NCI-H526 treated with DMSO at 0.1 percent for 48 hours (cell line): Measurements from ENCODE around the gene ATXN2.

Experiments
- DNase-seq: peaks from one replicate; lab custom pipeline; 2025; lab: John Stamatoyannopoulos, UW

Gene ATXN2

GRCh38 chr12:111448846-111449790 lies 150.0 kb downstream of the ATXN2 start:
- no peak for DNase-seq

- DNase-seq = no peak
Observed at GRCh38 chr12:111448266-111448830, 150.8 kb downstream of the ATXN2 start.

DNA sequence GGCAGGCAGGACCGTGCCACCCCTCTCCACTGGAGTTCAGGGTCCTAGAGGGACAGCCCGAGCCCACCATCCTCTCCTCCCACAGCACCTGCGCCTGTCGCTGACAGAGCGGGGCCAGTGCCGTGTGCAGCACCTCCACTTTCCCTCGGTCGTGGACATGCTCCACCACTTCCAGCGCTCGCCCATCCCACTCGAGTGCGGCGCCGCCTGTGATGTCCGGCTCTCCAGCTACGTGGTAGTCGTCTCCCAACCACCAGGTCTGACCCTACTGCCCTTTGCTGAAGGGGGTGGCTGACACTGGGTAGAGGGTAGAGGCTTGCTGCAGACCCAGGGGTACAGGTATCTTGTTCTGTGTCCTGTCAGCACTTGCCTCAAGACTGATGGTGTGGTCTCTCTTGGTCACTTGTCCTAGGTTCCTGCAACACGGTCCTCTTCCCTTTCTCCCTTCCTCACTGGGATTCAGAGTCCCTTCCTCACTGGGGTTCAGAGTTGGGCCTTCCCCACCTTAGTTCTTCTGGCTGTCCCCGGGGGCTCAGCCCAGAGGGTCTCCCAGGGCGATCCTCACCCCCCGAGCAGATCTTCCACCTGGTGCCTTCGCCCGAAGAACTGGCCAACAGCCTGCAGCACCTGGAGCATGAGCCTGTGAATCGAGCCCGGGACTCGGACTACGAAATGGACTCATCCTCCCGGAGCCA lies 151.4 kb downstream of the ATXN2 start:
- DNase-seq = no peak

GRCh38 chr12:111446631-111447570 lies 152.2 kb downstream of the ATXN2 start:
- DNase-seq = no peak

DNA sequence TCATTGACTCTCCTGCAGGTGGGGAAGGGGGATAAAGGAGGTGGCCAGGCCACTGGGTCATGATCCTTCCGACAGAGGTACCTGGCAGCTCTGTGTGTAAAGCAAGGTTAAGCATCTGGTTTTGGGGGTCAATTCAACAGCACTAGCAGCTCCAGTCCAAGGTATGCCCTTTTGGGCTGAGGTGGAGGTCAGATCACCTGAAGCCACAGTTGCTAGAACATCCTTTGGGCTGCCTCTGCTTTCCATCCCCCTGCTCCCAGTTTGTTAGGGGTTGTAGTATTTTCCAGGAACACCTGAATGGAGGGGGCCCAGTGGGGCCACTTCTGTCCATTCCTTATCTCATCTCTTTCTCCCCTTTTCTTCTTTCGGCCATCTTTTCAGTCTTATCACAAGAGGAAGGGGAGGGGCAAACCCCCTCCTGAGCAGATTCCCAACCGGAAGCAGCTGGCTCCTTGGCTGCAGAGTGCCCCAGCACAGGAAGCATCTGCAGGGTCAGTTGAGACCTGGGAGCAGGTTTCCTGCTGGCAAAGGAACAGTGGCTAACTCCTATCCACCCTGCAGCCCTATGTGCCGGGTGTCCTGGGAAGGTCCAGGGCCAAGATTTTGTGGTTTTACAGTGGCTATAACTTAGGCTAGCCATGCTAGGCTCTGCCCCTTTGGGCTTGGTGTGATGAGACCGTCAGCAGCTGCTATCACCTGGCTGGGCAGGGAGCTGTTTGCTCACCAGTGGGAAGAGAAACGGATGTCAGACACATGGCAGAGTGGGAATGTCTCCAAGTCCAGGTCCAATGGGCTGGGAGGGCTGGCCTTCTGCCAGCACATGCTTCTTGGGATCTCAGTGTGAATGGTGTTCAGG lies 153.2 kb downstream of the ATXN2 start:
- DNase-seq = no peak

GRCh38 chr12:111444925-111445725 lies 154.0 kb downstream of the ATXN2 start:
- DNase-seq = no peak

DNA sequence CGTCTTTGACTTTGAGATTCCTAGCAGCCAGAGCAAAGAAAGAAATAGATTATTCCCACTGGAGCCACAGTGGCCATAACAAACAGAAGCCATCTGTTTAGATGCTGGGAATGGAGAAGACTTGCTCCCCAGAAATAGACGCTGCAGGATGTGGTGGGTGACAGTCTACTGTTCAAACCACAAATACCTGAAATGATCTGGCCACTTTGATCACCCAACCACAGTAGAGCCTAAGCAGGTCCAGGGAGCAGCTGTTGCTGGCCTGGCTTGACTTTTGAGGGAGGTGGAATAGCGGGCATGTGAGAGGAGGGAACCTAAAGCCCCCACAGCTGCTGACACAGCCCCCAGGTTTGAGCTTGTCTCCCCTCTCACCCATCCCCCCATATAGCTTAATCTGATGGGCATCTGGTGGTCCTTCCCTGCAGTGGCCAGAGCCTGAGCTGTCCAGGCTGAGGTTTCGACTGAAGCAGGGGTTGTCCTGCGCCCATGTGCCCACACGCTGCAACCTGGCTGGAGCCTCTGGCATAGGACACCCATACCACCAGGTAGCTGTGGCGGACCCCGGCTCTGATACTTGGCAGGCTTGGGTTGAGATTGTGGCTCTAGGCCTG lies 154.7 kb downstream of the ATXN2 start:
- no peak for DNase-seq

DNA sequence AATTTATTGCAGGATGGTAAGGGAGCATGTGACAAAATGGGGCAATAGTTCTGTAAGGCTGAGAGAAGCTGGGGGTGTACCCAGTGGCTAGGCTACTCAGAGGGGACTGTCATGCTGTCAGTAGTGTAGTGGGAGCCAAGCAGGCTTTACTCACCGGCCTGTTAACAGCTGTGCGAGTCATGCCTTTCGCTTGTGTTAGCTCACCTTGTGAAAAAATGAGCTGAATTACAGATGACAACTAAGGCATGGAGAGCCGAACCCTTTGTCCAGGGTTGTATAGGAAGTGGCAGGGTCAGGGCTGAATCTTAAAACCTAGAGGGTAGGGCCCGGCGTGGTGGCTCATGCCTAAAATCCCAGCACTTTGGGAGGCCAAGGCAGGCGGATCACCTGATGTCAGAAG lies 155.5 kb downstream of the ATXN2 start:
- no peak for DNase-seq

DNA sequence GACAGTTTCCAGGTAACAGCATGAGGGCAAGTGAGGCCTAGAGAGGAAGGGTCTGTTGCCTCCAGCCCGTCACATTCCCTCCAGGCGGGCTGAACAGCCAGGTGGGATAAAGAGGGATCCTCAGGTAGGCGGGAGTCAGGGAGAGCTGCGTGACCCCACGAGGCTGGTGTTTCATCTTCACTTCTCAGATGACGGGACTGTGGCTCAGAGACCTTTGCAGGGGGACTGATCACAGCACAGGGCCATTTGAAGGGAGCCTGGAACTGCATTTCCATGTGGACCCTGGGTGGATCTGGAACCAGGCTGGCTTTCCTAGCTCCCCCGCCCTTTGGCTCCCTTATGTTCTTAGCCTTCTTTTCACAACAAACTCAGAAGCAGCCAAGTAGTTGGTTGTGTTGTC lies 156.0 kb downstream of the ATXN2 start:
- no peak for DNase-seq

DNA sequence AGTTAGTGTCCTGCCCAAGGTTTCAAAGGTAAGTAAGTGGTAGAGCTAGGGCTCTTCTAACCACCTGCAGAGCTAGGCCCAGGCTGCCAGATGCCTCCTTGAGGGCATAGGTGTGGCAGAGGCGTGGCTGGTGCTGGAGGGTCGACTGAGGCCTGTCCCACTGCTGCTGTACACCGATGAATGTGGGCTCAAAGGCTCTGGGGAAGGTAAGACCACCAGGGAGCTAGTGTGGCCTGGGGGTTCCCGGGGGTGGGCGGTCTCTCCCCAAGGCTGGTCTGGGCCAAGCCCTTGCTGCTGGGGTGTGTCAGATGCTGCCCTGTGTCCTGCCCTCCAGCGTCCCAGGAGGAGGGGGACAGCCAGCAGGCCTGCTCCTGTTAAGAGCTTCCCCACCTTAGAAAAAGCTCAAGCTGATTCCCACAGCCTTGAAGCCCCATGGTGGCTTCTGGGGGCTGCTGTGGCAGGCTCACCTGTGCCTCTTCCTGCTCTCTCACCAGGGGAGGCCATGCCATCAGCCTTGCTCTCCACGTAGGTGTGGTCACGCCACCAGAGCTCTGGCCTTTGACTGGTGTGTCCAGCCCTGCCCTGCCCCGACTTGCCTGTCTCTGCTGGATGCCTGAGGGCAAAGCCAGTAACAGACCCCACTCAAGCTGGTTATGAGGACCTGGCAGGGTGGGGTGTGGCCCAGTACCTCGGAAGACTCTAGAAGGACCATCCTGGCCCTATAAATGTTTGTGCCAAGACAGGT lies 156.6 kb downstream of the ATXN2 start:
- no peak for DNase-seq

GRCh38 chr12:111441107-111441928 lies 157.8 kb downstream of the ATXN2 start:
- no peak for DNase-seq

DNA sequence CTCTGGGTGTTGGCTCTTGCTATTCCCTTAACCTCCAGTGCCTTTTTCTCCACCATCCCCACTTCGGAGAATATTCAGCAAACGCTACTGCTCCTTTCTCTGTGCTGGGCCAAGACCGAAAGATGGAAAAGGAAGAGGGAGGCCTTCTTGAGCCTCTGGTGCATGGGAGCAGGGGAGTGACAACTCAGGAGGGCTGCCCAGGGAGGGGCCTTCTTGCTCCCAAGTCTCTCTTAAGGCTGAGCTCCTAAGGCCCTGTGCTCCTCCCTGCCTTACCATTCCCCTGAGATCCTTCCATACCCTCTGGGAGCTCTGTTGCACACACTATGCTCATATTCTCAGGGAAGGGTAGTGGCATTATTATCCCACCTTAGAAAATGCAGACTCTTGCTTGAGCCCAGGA lies 158.5 kb downstream of the ATXN2 start:
- DNase-seq = no peak

DNA sequence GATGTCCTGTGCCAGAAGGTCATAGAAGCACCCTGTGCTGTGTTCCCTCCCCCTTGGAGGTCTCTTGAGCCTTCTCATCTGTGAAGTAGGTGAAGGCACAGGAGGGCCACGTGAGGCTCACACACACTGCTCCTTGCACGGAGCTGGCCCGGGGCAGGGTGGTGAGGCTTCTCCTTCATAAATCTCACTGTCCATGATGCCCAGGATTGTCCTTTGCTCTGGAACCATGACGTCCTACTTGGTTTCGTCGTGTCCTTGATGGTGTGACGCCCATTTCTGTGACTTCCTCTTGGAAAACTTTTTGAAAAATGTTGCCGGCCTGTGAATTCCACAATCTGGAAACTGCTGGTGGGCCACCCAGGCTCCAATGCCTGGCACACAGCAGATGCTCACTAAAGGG lies 159.0 kb downstream of the ATXN2 start:
- DNase-seq = no peak

GRCh38 chr12:111439657-111440151 lies 159.4 kb downstream of the ATXN2 start:
- no peak for DNase-seq

DNA sequence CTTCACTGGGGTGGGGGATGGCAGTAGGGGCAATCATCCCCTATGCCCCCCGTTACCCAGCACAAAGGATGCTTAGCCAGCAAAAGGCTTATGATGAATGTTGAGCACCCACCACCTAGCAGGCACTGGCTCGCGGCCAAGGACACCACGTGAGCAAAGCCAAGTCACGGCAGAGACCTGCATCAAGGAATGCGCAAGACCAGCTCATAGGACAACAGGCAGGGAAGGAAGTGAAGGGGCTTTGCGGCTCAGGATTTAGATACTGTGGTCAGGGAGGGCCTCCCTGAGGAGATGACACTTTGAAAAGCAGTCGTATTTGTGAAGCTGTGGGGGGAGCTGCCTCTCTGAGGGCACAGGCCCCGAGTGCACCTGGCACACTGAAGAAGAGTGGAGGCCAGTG lies 160.6 kb downstream of the ATXN2 start:
- no peak for DNase-seq

- DNase-seq = no peak
Observed at GRCh38 chr12:111437816-111438454, 161.2 kb downstream of the ATXN2 start.

DNA sequence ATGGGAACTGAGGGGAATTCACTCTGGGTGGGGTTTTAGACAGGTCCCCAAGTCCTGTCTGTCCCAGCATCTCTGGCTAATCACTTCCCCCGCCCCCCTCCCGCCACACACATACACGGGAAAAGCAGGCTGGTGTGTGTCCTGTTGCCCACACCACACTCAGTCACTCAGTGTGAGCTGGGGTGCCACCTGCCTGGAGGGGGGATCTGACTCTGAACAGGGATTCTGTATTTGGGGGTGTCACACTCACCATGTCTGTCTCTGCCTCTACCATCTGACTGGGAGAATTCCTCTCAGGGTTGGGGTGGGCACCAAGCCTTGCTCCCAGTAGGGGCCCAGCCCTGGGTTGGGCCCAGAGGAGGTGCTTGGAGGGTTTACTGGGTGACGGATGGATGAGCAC lies 162.3 kb downstream of the ATXN2 start:
- DNase-seq = no peak
